Duodenal mucosa (tissue), 2 donors: Measurements from ENCODE around the gene SEPTIN8.
A peak's percentile ranks its signal among the peaks of the same experiment; 100 is the strongest.

ENCODE experiments used
- H3K27ac ChIP-seq: one replicate; pipeline ENCODE4 v1.7.0; 2013; ENCODE audit warnings: low read depth, low read length
- H3K27me3 ChIP-seq, 2 donors: one replicate each; pipeline ENCODE4 v1.7.0; 2013; ENCODE audit warnings: low read length in 2 of 2, control low read depth in 1 of 2; ENCODE audit not compliant: insufficient read depth in 2 of 2, control insufficient read depth in 1 of 2
- H3K36me3 ChIP-seq, 2 donors: one replicate each; pipeline ENCODE4 v1.7.0; 2013; ENCODE audit warnings: low read length in 2 of 2, control low read depth in 1 of 2; ENCODE audit not compliant: insufficient read depth in 2 of 2, control insufficient read depth in 1 of 2
- H3K4me1 ChIP-seq, 2 donors: one replicate each; pipeline ENCODE4 v1.7.0; 2013; ENCODE audit warnings: low read length in 2 of 2, control low read depth in 1 of 2; ENCODE audit not compliant: insufficient read depth in 2 of 2, control insufficient read depth in 1 of 2
- H3K4me3 ChIP-seq, 2 donors: one replicate each; pipeline ENCODE4 v1.7.0; 2013; ENCODE audit warnings: low read length in 2 of 2, low read depth in 1 of 2
- H3K9ac ChIP-seq, 2 donors: one replicate each; pipeline ENCODE4 v1.7.0; 2013; ENCODE audit warnings: low read length in 2 of 2, low read depth in 1 of 2
- H3K9me3 ChIP-seq, 2 donors: one replicate each; pipeline ENCODE4 v1.7.0; 2013; ENCODE audit warnings: low read length in 2 of 2, control low read depth in 1 of 2; ENCODE audit not compliant: control insufficient read depth in 1 of 2

SEPTIN8 gene

GRCh38 chr5:132742158-132742557 lies 34.9 kb downstream of the SEPTIN8 start:
- no peaks in the 10 kb centered on the region for H3K9me3 ChIP-seq
- no peak overlapping the region for H3K9ac ChIP-seq
- H3K36me3 ChIP-seq = no peaks in the 10 kb centered on the region
- H3K27ac ChIP-seq = no peak overlapping the region
- H3K27me3 ChIP-seq = no peaks in the 10 kb centered on the region
- H3K4me3 ChIP-seq = no peak overlapping the region
- peaks cover 0 to 9% of the 10 kb centered on the region in 2 donors for H3K4me1 ChIP-seq

- Histone ChIP-seq H3K4me3 (no peak overlapping the region), H3K36me3 (no peaks in the 10 kb centered on the region), H3K9ac (no peak overlapping the region), H3K27me3 (no peaks in the 10 kb centered on the region), H3K4me1 (peaks cover 5 to 12% of the 10 kb centered on the region in 2 donors), H3K9me3 (no peaks in the 10 kb centered on the region), H3K27ac (no peak overlapping the region)
Observed at GRCh38 chr5:132739232-132739631, 37.8 kb downstream of the SEPTIN8 start.

GRCh38 chr5:132737982-132738681 lies 38.9 kb downstream of the SEPTIN8 start:
- Histone ChIP-seq H3K36me3 (no peaks in the 10 kb centered on the region), H3K9ac (peak overlapping the region; percentile 40 to 61), H3K4me3 (peak overlapping the region; percentile 87 to 92), H3K27me3 (no peaks in the 10 kb centered on the region), H3K4me1 (peaks cover 5 to 12% of the 10 kb centered on the region in 2 donors), H3K9me3 (no peaks in the 10 kb centered on the region), H3K27ac (no peak overlapping the region)

GRCh38 chr5:132736853-132737833 lies 39.9 kb downstream of the SEPTIN8 start, which contains the start of gene KIF3A:
KIF3A (minus strand) TSS chr5:132737546; CDS start chr5:132737419, 127 bp downstream.
- Histone ChIP-seq H3K9me3 (no peaks in the 10 kb centered on the region), H3K4me3 (peak within 1 kb of the TSS; percentile 87 to 92), H3K36me3 (no peaks in the 10 kb centered on the region), H3K4me1 (peaks cover 5 to 12% of the 10 kb centered on the region in 2 donors), H3K27ac (no peak within 1 kb of the TSS), H3K27me3 (no peaks in the 10 kb centered on the region), H3K9ac (peak within 1 kb of the TSS; percentile 40 to 61)

GRCh38 chr5:132734687-132735086 lies 42.4 kb downstream of the SEPTIN8 start:
- Histone ChIP-seq H3K4me1 (peaks cover 5 to 12% of the 10 kb centered on the region in 2 donors), H3K4me3 (no peak overlapping the region), H3K27ac (no peak overlapping the region)

GRCh38 chr5:132733499-132734148 lies 43.4 kb downstream of the SEPTIN8 start:
- peaks cover 5 to 12% of the 10 kb centered on the region in 2 donors for H3K4me1 ChIP-seq
- H3K9me3 ChIP-seq = no peaks in the 10 kb centered on the region
- no peak overlapping the region for H3K9ac ChIP-seq
- no peaks in the 10 kb centered on the region for H3K36me3 ChIP-seq
- H3K4me3 ChIP-seq = no peak overlapping the region
- no peaks in the 10 kb centered on the region for H3K27me3 ChIP-seq
- no peak overlapping the region for H3K27ac ChIP-seq

More at GRCh38 chr5:132734687-132735086, 42.4 kb downstream of the SEPTIN8 start:
- Histone ChIP-seq H3K36me3 (no peaks in the 10 kb centered on the region), H3K27me3 (no peaks in the 10 kb centered on the region), H3K9me3 (no peaks in the 10 kb centered on the region), H3K9ac (no peak overlapping the region)

GRCh38 chr5:132729896-132730295 lies 47.1 kb downstream of the SEPTIN8 start:
- Histone ChIP-seq H3K36me3 (no peaks in the 10 kb centered on the region), H3K9ac (no peak overlapping the region), H3K9me3 (no peaks in the 10 kb centered on the region), H3K27me3 (no peaks in the 10 kb centered on the region), H3K27ac (no peak overlapping the region), H3K4me3 (no peak overlapping the region), H3K4me1 (no peaks in the 10 kb centered on the region)

GRCh38 chr5:132725745-132726144 lies 51.3 kb downstream of the SEPTIN8 start:
- no peaks in the 10 kb centered on the region for H3K36me3 ChIP-seq
- H3K27ac ChIP-seq = no peak overlapping the region
- no peaks in the 10 kb centered on the region for H3K27me3 ChIP-seq
- H3K9ac ChIP-seq = no peak overlapping the region
- H3K9me3 ChIP-seq = no peaks in the 10 kb centered on the region
- no peaks in the 10 kb centered on the region for H3K4me1 ChIP-seq
- H3K4me3 ChIP-seq = no peak overlapping the region

DNA sequence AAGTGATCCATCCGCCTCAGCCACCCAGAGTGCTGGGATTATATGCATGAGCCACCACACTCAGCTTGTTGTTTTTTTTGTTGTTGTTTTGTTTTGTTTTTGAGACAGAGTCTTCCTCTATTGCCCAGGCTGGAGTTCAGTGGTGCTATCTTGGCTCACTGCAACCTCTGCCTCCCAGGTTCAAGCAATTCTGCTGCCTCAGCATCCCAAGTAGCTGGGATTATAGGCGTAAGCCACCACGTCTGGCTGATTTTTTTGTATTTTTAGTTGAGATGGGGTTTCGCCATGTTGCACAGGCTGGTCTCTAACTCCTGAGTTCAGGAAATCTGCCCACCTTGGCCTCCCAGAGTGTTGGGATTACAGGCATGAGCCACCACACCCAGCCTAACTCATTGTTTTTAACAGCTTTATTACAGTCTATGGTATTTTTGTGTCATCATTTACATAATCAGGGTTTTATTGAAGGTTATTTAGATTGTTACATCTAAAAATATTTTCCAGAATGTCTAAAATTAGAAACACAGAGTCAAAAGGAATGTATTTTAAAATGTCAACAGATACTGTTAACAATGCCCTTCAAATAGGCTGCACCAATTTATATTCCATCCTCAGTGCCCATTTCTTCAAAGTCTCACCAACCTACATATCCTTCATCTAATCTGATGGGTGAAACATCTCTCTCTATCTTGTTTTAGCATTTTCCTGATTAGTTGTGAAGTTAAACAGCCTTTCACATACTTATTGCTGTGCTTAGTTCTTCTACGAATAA lies 58.3 kb downstream of the SEPTIN8 start:
- H3K27me3 ChIP-seq = no peaks in the 10 kb centered on the region
- no peaks in the 10 kb centered on the region for H3K4me1 ChIP-seq
- no peak overlapping the region for H3K9ac ChIP-seq
- H3K36me3 ChIP-seq = peaks cover 0 to 3% of the 10 kb centered on the region in 2 donors
- H3K9me3 ChIP-seq = no peaks in the 10 kb centered on the region
- no peak overlapping the region for H3K4me3 ChIP-seq
- H3K27ac ChIP-seq = no peak overlapping the region
